ENCODE data around the gene MC4R. TPM values are rescaled to one million over a fixed set of nuclear protein-coding genes. Genes with fewer than 3 reads are reported as not detected.
"Not testable (repeated sequence)": the region's sequence is repeated elsewhere in the genome, so short reads cannot be mapped to it uniquely, and the experiment has no call there.

MC4R gene
- total RNA-seq: 3.3 TPM

GRCh38 chr18:60372596-60372995 is at the start of gene MC4R:
TSS of gene MC4R (minus strand) at chr18:60372775. CDS start at chr18:60372349, 426 bp downstream.
- peak in 1 of 2 donors; percentile 28 for DNase-seq (ENCODE audit: low spot score in 2 of 2)
- no peak for FAIRE-seq

- not testable (repeated sequence) for FAIRE-seq; DNase-seq (ENCODE audit: low spot score in 2 of 2)
Observed at GRCh38 chr18:60422306-60422705, 49.7 kb upstream of the MC4R start.

GRCh38 chr18:60421356-60422118 is 49.0 kb upstream of the MC4R start:
- FAIRE-seq: no peak

GRCh38 chr18:60417946-60418345 is 45.4 kb upstream of the MC4R start:
- no peak for DNase-seq (ENCODE audit: low spot score in 2 of 2)
- no peak for FAIRE-seq

More at GRCh38 chr18:60421356-60422118, 49.0 kb upstream of the MC4R start:
- no peak for DNase-seq (ENCODE audit: low spot score in 2 of 2)

- FAIRE-seq (no peak), DNase-seq (ENCODE audit: low spot score in 2 of 2) (no peak)
Observed at GRCh38 chr18:60413944-60414547, 41.5 kb upstream of the MC4R start.

- FAIRE-seq: no peak
- no peak for DNase-seq (ENCODE audit: low spot score in 2 of 2)
Observed at GRCh38 chr18:60411715-60412114, 39.1 kb upstream of the MC4R start.

GRCh38 chr18:60406721-60407120 is 34.1 kb upstream of the MC4R start:
- DNase-seq (ENCODE audit: low spot score in 2 of 2) (no peak), FAIRE-seq (no peak)

GRCh38 chr18:60404486-60405085 is 32.0 kb upstream of the MC4R start:
- FAIRE-seq: no peak
- no peak for DNase-seq (ENCODE audit: low spot score in 2 of 2)

- FAIRE-seq (no peak), DNase-seq (ENCODE audit: low spot score in 2 of 2) (no peak)
Observed at GRCh38 chr18:60401346-60401745, 28.8 kb upstream of the MC4R start.

GRCh38 chr18:60391571-60392226 is 19.1 kb upstream of the MC4R start:
- DNase-seq (ENCODE audit: low spot score in 2 of 2): no peak
- FAIRE-seq: no peak

- DNase-seq (ENCODE audit: low spot score in 2 of 2) (no peak), FAIRE-seq (no peak)
Observed at GRCh38 chr18:60389314-60389713, 16.7 kb upstream of the MC4R start.

- DNase-seq (ENCODE audit: low spot score in 2 of 2) (no peak), FAIRE-seq (no peak)
Observed at GRCh38 chr18:60385693-60386092, 13.1 kb upstream of the MC4R start.

- DNase-seq (ENCODE audit: low spot score in 2 of 2) (no peak), FAIRE-seq (no peak)
Observed at GRCh38 chr18:60383893-60384292, 11.3 kb upstream of the MC4R start.

- no peak for FAIRE-seq
Observed at GRCh38 chr18:60377778-60378469, 5.3 kb upstream of the MC4R start.

GRCh38 chr18:60372132-60372531 is 443 bp downstream of the MC4R start:
- FAIRE-seq: no peak

More at GRCh38 chr18:60377778-60378469, 5.3 kb upstream of the MC4R start:
- DNase-seq (ENCODE audit: low spot score in 2 of 2): no peak

GRCh38 chr18:60358516-60358915 is 14.1 kb downstream of the MC4R start:
- DNase-seq (ENCODE audit: low spot score in 2 of 2): no peak
- FAIRE-seq: no peak

More at GRCh38 chr18:60372132-60372531, 443 bp downstream of the MC4R start:
- no peak for DNase-seq (ENCODE audit: low spot score in 2 of 2)

GRCh38 chr18:60350941-60351340 is 21.6 kb downstream of the MC4R start:
- no peak for FAIRE-seq

GRCh38 chr18:60350150-60350549 is 22.4 kb downstream of the MC4R start:
- DNase-seq (ENCODE audit: low spot score in 2 of 2) (no peak), FAIRE-seq (no peak)

More at GRCh38 chr18:60350941-60351340, 21.6 kb downstream of the MC4R start:
- DNase-seq (ENCODE audit: low spot score in 2 of 2): no peak

- no peak for FAIRE-seq
- no peak for DNase-seq (ENCODE audit: low spot score in 2 of 2)
Observed at GRCh38 chr18:60347526-60348045, 25.0 kb downstream of the MC4R start.

- FAIRE-seq (no peak), DNase-seq (ENCODE audit: low spot score in 2 of 2) (no peak)
Observed at GRCh38 chr18:60339018-60339417, 33.6 kb downstream of the MC4R start.

Measured in frontal cortex (tissue), 4 donors.